ENCODE results near the gene TCEAL7. TPM values are rescaled to one million over a fixed set of nuclear protein-coding genes. Genes with fewer than 3 reads are reported as not detected.
A peak's percentile ranks its signal among the peaks of the same experiment; 100 is the strongest.

Gene TCEAL7
- total and polyA plus RNA-seq, 2 of the 13 experiments (the other 11 are each of a cell fraction or from before 2014, with no cell fraction given) = not detected

GRCh38 chrX:103343105-103343504, 13.1 kb downstream of the TCEAL7 start:
- CTCF ChIA-PET (ENCODE audit: low intra/inter-chr PET ratio, low total read pairs) = interaction anchor here (1.8 kb wide), 1 partner anchor 122 kb away, joined by 22 read pairs; no protein-coding TSS in a partner anchor

DNA sequence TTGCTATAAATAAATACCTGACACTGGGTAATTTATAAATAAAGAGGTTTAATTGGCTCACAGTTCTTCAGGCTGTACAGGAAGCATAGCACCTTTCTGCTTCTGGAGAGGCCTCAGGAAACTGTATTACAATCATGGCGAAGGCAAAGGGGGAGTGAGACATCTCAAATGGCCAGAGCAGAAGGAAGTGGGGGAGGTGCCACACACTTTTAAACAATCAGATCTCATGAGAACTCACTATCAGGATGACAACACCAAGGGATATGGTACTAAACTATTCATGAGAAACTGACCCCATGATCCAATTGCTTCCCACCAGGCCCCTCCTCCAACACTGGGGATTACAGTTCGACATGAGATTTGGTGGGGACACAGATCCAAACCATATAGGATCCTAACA, 14.6 kb downstream of the TCEAL7 start:
- Histone ChIP-seq H2AFZ (ENCODE audit: low read length) (no peak overlapping the region), H3K79me2 (ENCODE audit: insufficient read depth, low read length) (no peaks in the 10 kb centered on the region), H3K36me3 (replicated peaks in 1 of 2; ENCODE audit: control insufficient read depth in 1 of 2, insufficient read depth in 2 of 2, low read length in 2 of 2) (no peaks in the 10 kb centered on the region), H3K9ac (ENCODE audit: insufficient read depth, low read depth, low read length) (no peak overlapping the region), H3K4me1 (ENCODE audit: insufficient read depth, low read length) (no peaks in the 10 kb centered on the region), H3K27me3 (ENCODE audit: control insufficient read depth in 1 of 2, insufficient read depth in 2 of 2, low read length in 2 of 2) (no peaks in the 10 kb centered on the region), H3K27ac (ENCODE audit: extremely low read length, insufficient read depth, low read length) (no peak overlapping the region), H3K4me3 (replicated peaks in 1 of 3; ENCODE audit: insufficient read depth in 1 of 3, low read depth in 2 of 3, low read length in 3 of 3) (no peak overlapping the region), H3K9me3 (ENCODE audit: low read length) (no peaks in the 10 kb centered on the region), H3K4me2 (ENCODE audit: low read depth, low read length) (no peak overlapping the region), H4K20me1 (ENCODE audit: insufficient read depth, low read length) (no peaks in the 10 kb centered on the region)
- 0% methylated on average over 2 of the region's 2 CpGs for WGBS (ENCODE audit: low lambda C conversion rate)
- ATAC-seq (no peak), DNase-seq (ENCODE audit: low spot score) (no peak), FAIRE-seq (no peak)
- ChIA-PET CTCF (ENCODE audit: low intra/inter-chr PET ratio, low total read pairs) (no interaction called here), POLR2A (no interaction called here)
- in situ Hi-C loops (cut with HindIII; ENCODE audit: extremely low pct_ligation_motif_present, low pct_unique_long_range_greater_than_20kb) (loop anchor here (10.0 kb wide), 1 partner anchor 120 kb away; no protein-coding TSS in a partner anchor), intact Hi-C loops (cut with micrococcal nuclease; ENCODE audit: unreplicated experiment) (no loop called here)
- BruUV-seq (replicated peaks) = no TSS peak
- TF ChIP-seq ARID2 (CRISPR knock-in tag; IDR thresholded peaks at IDR 0.05; ENCODE audit: borderline replicate concordance) = no peak
- no peak for TF ChIP-seq ZNF530 (CRISPR knock-in tag; IDR thresholded peaks at IDR 0.05; ENCODE audit: low read depth)
- TF ChIP-seq MATR3 (CRISPR knock-in tag; IDR thresholded peaks at IDR 0.05) = no peak
- TF ChIP-seq SNAI1 (CRISPR knock-in tag; IDR thresholded peaks at IDR 0.05; ENCODE audit: borderline replicate concordance) = no peak

More at GRCh38 chrX:103343105-103343504, 13.1 kb downstream of the TCEAL7 start:
- intact Hi-C loops (cut with micrococcal nuclease; ENCODE audit: unreplicated experiment) (loop anchor here (1.0 kb wide), 1 partner anchor 121 kb away; no protein-coding TSS in a partner anchor), in situ Hi-C loops (cut with HindIII; ENCODE audit: extremely low pct_ligation_motif_present, low pct_unique_long_range_greater_than_20kb) (loop anchor here (10.0 kb wide), 1 partner anchor 122 kb away; no protein-coding TSS in a partner anchor)
- no peaks in the 10 kb centered on the region for H3K9me3 ChIP-seq (ENCODE audit: low read length)
- H3K79me2 ChIP-seq (ENCODE audit: insufficient read depth, low read length) = no peaks in the 10 kb centered on the region
- POLR2A ChIA-PET = no interaction called here
- no peak overlapping the region for H2AFZ ChIP-seq (ENCODE audit: low read length)
- no peaks in the 10 kb centered on the region for H3K4me1 ChIP-seq (ENCODE audit: insufficient read depth, low read length)
- TF ChIP-seq CTCF (CRISPR knock-in tag; IDR thresholded peaks at IDR 0.05) = peak; percentile 59
- no peak for TF ChIP-seq ZNF674 (CRISPR knock-in tag; IDR thresholded peaks at IDR 0.05; ENCODE audit: low read depth)
- peak; percentile 40 for TF ChIP-seq STAG1 (CRISPR knock-in tag; IDR thresholded peaks at IDR 0.05)
- TF ChIP-seq BHLHE40 (IDR thresholded peaks at IDR 0.05; ENCODE audit: low read length) = no peak
- TF ChIP-seq SMC3 (IDR thresholded peaks at IDR 0.05; ENCODE audit: low read length) = peak; percentile 53; the same call in 1 of the 2 replicates
- BruUV-seq (replicated peaks) = no TSS peak
- 2% methylated on average over 2 of the region's 2 CpGs for WGBS (ENCODE audit: low lambda C conversion rate)
- H3K36me3 ChIP-seq (replicated peaks in 1 of 2; ENCODE audit: control insufficient read depth in 1 of 2, insufficient read depth in 2 of 2, low read length in 2 of 2) = no peaks in the 10 kb centered on the region
- no peak overlapping the region for H3K4me2 ChIP-seq (ENCODE audit: low read depth, low read length)
- no peak for ATAC-seq
- H3K27ac ChIP-seq (ENCODE audit: extremely low read length, insufficient read depth, low read length) = no peak overlapping the region
- FAIRE-seq = no peak
- H4K20me1 ChIP-seq (ENCODE audit: insufficient read depth, low read length) = no peaks in the 10 kb centered on the region
- no peaks in the 10 kb centered on the region for H3K27me3 ChIP-seq (ENCODE audit: control insufficient read depth in 1 of 2, insufficient read depth in 2 of 2, low read length in 2 of 2)
- no peak overlapping the region for H3K4me3 ChIP-seq (replicated peaks in 1 of 3; ENCODE audit: insufficient read depth in 1 of 3, low read depth in 2 of 3, low read length in 3 of 3)
- DNase-seq (ENCODE audit: low spot score) = no peak
- no peak overlapping the region for H3K9ac ChIP-seq (ENCODE audit: insufficient read depth, low read depth, low read length)

Measured in HepG2 (cell line).